Measurements from ENCODE around the gene RPS21. TPM values are rescaled to one million over a fixed set of nuclear protein-coding genes. Genes with fewer than 3 reads are reported as not detected.

The RPS21 gene
- polyA plus RNA-seq, 3 donors: 745 to 942 (median 879) TPM

Other genes starting within 250 kb of the RPS21 start
- gene PSMA7, start 243.7 kb upstream of the RPS21 start, polyA plus RNA-seq (ENCODE audit: insufficient read length in 3 of 3): 100 to 1,000 TPM; 169 to 200 (median 192) TPM
- 10 to 100 TPM; 16.3 to 19.0 (median 18.0) TPM for gene SS18L1, start 243.3 kb upstream of the RPS21 start, polyA plus RNA-seq (ENCODE audit: insufficient read length in 3 of 3)
- 10 to 100 TPM; 26.3 to 35.4 (median 28.2) TPM for gene MTG2, start 204.1 kb upstream of the RPS21 start, polyA plus RNA-seq (ENCODE audit: insufficient read length in 3 of 3)
- gene HRH3, start 166.8 kb upstream of the RPS21 start, polyA plus RNA-seq (ENCODE audit: insufficient read length in 3 of 3): under 1 TPM in 1 of 3 donors, not detected in 2; 0.04 TPM
- 10 to 100 TPM; 27.8 to 31.3 (median 30.4) TPM for gene OSBPL2, start 148.6 kb upstream of the RPS21 start, polyA plus RNA-seq (ENCODE audit: insufficient read length in 3 of 3)
- 10 to 100 TPM; 38.7 to 47.7 (median 44.9) TPM for gene ADRM1, start 84.1 kb upstream of the RPS21 start, polyA plus RNA-seq (ENCODE audit: insufficient read length in 3 of 3)
- gene LAMA5, start 19.8 kb upstream of the RPS21 start, polyA plus RNA-seq (ENCODE audit: insufficient read length in 3 of 3): 10 to 100 TPM; 72.5 to 82.7 (median 79.9) TPM
- gene CABLES2, start 20.2 kb downstream of the RPS21 start, polyA plus RNA-seq (ENCODE audit: insufficient read length in 3 of 3): 1 to 10 TPM; 8.8 to 9.3 (median 9.3) TPM
- gene RBBP8NL, start 40.4 kb downstream of the RPS21 start, polyA plus RNA-seq (ENCODE audit: insufficient read length in 3 of 3): 1 to 10 TPM in 2 of 3 donors, under 1 TPM in 1; 0.87 to 1.5 (median 1.4) TPM
- 1 to 10 TPM; 5.4 to 7.0 (median 5.5) TPM for gene GATA5, start 88.9 kb downstream of the RPS21 start, polyA plus RNA-seq (ENCODE audit: insufficient read length in 3 of 3)